ENCODE results near the gene MTMR2. TPM values are rescaled to one million over a fixed set of nuclear protein-coding genes. Genes with fewer than 3 reads are reported as not detected.

The MTMR2 gene
- total and polyA plus RNA-seq, 10 of the 15 experiments (the other 5 are each of a cell fraction or from before 2014, with no cell fraction given): 7.6 to 46.6 (median 22.5) TPM

GRCh38 chr11:95853138-95853537 is 70.8 kb downstream of the MTMR2 start:
- FAIRE-seq: no peak
- H3K36me3 ChIP-seq (ENCODE audit: control insufficient read depth in 2 of 2, insufficient read depth in 2 of 2, low read length in 1 of 2): peaks cover 0 to 3% of the 10 kb centered on the region in 2 experiments; a peak in 1 of 4 replicates
- no peaks in the 10 kb centered on the region for H4K20me1 ChIP-seq (ENCODE audit: control insufficient read depth, insufficient read depth)
- RAD21 ChIA-PET (ENCODE audit: unreplicated experiment): no interaction called here
- POLR2A ChIA-PET: no interaction called here
- no peak overlapping the region for H3K9ac ChIP-seq (ENCODE audit: control insufficient read depth, insufficient read depth, low read length)
- in situ Hi-C loops (cut with MboI) (no loop called here), intact Hi-C loops (cut with micrococcal nuclease; ENCODE audit: unreplicated experiment) (no loop called here)
- H3K4me3 ChIP-seq: no peak overlapping the region
- H3K4me1 ChIP-seq (ENCODE audit: control insufficient read depth, insufficient read depth, low read length): no peaks in the 10 kb centered on the region
- H3K4me2 ChIP-seq (ENCODE audit: control insufficient read depth, insufficient read depth): no peak overlapping the region
- no peaks in the 10 kb centered on the region for H3K9me3 ChIP-seq (replicated peaks; ENCODE audit: control insufficient read depth, insufficient read depth, low read length)
- SMC1A ChIA-PET (ENCODE audit: uncharacterized antibody, unreplicated experiment): interaction anchor here (1.2 kb wide), 1 partner anchor 9 kb away, joined by 3 read pairs; no protein-coding TSS in a partner anchor
- CTCF ChIA-PET: interaction anchor here (2.0 kb wide), 1 partner anchor 541 kb away, joined by 12 read pairs; no protein-coding TSS in a partner anchor
- no peak for DNase-seq (ENCODE audit: low read depth, low spot score)
- H2AFZ ChIP-seq (ENCODE audit: control insufficient read depth, low read depth, low read length): no peak overlapping the region
- no TSS peak for BruUV-seq (replicated peaks)
- no peaks in the 10 kb centered on the region for H3K27me3 ChIP-seq (replicated peaks in 1 of 2; ENCODE audit: control insufficient read depth in 2 of 2, insufficient read depth in 2 of 2, low read length in 1 of 2)
- TF ChIP-seq BRCA1 (IDR thresholded peaks at IDR 0.05; ENCODE audit: low read depth, low read length) (no peak), BCLAF1 (IDR thresholded peaks at IDR 0.05) (no peak), MEF2A (IDR thresholded peaks at IDR 0.05; ENCODE audit: insufficient read depth, low read depth, low read length) (no peak), KDM1A (IDR thresholded peaks at IDR 0.05; ENCODE audit: borderline replicate concordance) (no peak), SUPT20H (IDR thresholded peaks at IDR 0.05; ENCODE audit: borderline replicate concordance, control insufficient read depth, low read depth, low read length) (no peak), CREB1 (IDR thresholded peaks at IDR 0.05; ENCODE audit: low read depth) (no peak)
- H3K79me2 ChIP-seq (ENCODE audit: control insufficient read depth, insufficient read depth, low read length): no peaks in the 10 kb centered on the region
- no peak overlapping the region for H3K27ac ChIP-seq (ENCODE audit: control insufficient read depth, insufficient read depth)
- no peak for ATAC-seq
